GM21717 (cell line): Measurements from ENCODE around the gene RCAN2.

ENCODE experiments used
- ATAC-seq: cut with Tn5 transposase; IDR thresholded peaks from one replicate; pipeline ENCODE4 v1.9.1; 2021; ENCODE audit warnings: mild to moderate bottlenecking, moderate library complexity; ENCODE audit not compliant: unreplicated experiment

Gene RCAN2

GRCh38 chr6:46263707-46264086, 227.6 kb downstream of the RCAN2 start:
- ATAC-seq = no peak

GRCh38 chr6:46262928-46263706, 228.1 kb downstream of the RCAN2 start:
- no peak for ATAC-seq

- ATAC-seq = no peak
These were observed 233.0 kb downstream of the RCAN2 start for GRCh38 chr6:46258249-46258648.

GRCh38 chr6:46255528-46255927, 235.7 kb downstream of the RCAN2 start:
- no peak for ATAC-seq

- no peak for ATAC-seq
These were observed 236.3 kb downstream of the RCAN2 start for GRCh38 chr6:46254946-46255345.

GRCh38 chr6:46254331-46254730, 236.9 kb downstream of the RCAN2 start:
- ATAC-seq = no peak

GRCh38 chr6:46251583-46252339, 239.5 kb downstream of the RCAN2 start:
- no peak for ATAC-seq

- no peak for ATAC-seq
These were observed 243.1 kb downstream of the RCAN2 start for GRCh38 chr6:46248143-46248542.

- no peak for ATAC-seq
These were observed 244.5 kb downstream of the RCAN2 start for GRCh38 chr6:46246727-46247126.

GRCh38 chr6:46246081-46246480, 245.2 kb downstream of the RCAN2 start:
- no peak for ATAC-seq

- no peak for ATAC-seq
These were observed 246.6 kb downstream of the RCAN2 start for GRCh38 chr6:46244670-46245069.

- no peak for ATAC-seq
These were observed 247.5 kb downstream of the RCAN2 start for GRCh38 chr6:46243754-46244153.

- ATAC-seq = no peak
These were observed 248.3 kb downstream of the RCAN2 start for GRCh38 chr6:46242921-46243320.

GRCh38 chr6:46240866-46241565, 250.2 kb downstream of the RCAN2 start:
- no peak for ATAC-seq

- ATAC-seq = no peak
These were observed 254.5 kb downstream of the RCAN2 start for GRCh38 chr6:46236752-46237151.

- no peak for ATAC-seq
These were observed 256.0 kb downstream of the RCAN2 start for GRCh38 chr6:46235242-46235641.

- no peak for ATAC-seq
These were observed 256.5 kb downstream of the RCAN2 start for GRCh38 chr6:46234700-46235099.

- no peak for ATAC-seq
These were observed 257.1 kb downstream of the RCAN2 start for GRCh38 chr6:46234156-46234556.

GRCh38 chr6:46233129-46233528, 258.1 kb downstream of the RCAN2 start:
- no peak for ATAC-seq

GRCh38 chr6:46222286-46222685, 269.0 kb downstream of the RCAN2 start:
- no peak for ATAC-seq

- ATAC-seq = peak; percentile 46
These were observed 269.9 kb downstream of the RCAN2 start for GRCh38 chr6:46221222-46221793.
